COLO829 (cell line): ENCODE measurements around the gene GPRC6A.
"Not testable (repeated sequence)": the region's sequence is repeated elsewhere in the genome, so short reads cannot be mapped to it uniquely, and the experiment has no call there.

Experiments used
- DNase-seq: peaks from one replicate; pipeline ENCODE4 v3.0.0; 2012; ENCODE audit warnings: low spot score

The GPRC6A gene, protein sequence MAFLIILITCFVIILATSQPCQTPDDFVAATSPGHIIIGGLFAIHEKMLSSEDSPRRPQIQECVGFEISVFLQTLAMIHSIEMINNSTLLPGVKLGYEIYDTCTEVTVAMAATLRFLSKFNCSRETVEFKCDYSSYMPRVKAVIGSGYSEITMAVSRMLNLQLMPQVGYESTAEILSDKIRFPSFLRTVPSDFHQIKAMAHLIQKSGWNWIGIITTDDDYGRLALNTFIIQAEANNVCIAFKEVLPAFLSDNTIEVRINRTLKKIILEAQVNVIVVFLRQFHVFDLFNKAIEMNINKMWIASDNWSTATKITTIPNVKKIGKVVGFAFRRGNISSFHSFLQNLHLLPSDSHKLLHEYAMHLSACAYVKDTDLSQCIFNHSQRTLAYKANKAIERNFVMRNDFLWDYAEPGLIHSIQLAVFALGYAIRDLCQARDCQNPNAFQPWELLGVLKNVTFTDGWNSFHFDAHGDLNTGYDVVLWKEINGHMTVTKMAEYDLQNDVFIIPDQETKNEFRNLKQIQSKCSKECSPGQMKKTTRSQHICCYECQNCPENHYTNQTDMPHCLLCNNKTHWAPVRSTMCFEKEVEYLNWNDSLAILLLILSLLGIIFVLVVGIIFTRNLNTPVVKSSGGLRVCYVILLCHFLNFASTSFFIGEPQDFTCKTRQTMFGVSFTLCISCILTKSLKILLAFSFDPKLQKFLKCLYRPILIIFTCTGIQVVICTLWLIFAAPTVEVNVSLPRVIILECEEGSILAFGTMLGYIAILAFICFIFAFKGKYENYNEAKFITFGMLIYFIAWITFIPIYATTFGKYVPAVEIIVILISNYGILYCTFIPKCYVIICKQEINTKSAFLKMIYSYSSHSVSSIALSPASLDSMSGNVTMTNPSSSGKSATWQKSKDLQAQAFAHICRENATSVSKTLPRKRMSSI

DNA sequence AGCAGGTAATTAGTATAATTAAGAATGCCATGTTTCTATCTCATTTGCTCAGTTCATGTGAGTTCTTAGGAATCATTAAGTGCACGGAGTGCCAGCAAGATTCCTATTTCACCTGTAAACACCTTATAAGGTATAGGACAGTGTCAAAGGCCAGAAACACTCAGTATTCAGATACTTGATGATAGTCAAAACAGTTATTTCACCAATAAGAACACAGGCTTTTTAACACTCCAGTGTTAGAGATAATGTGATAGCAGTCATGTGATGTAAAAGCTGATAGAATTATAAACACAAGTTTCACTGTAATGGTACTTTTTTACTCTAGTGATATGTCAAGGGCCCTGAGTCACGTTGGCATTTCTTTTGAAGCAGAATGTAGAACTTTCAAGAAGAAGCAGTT lies at the start of gene GPRC6A:
GPRC6A (minus strand) TSS at position 101 of the 400 bp plus-strand sequence; CDS start at position 31, 70 bp downstream.
- DNase-seq: no peak

DNA sequence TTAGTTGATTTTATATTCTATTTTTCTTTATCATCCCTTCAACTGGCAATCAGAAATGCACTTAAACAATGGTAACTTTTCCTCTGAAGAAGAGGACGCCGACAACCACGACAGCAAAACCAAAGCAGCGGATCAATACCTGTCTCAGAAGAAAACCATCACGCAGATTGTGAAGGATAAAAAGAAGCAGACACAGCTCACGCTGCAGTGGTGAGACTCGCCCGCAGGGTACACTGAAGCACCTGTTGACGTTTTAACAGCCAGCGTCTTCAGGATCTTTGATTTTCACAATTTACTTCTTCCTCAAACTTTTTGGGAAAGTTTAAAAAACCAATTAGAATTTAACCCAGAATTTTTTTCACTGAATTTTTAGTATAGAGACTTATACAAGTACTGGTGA lies 48.9 kb upstream of the GPRC6A start:
- no peak for DNase-seq

DNA sequence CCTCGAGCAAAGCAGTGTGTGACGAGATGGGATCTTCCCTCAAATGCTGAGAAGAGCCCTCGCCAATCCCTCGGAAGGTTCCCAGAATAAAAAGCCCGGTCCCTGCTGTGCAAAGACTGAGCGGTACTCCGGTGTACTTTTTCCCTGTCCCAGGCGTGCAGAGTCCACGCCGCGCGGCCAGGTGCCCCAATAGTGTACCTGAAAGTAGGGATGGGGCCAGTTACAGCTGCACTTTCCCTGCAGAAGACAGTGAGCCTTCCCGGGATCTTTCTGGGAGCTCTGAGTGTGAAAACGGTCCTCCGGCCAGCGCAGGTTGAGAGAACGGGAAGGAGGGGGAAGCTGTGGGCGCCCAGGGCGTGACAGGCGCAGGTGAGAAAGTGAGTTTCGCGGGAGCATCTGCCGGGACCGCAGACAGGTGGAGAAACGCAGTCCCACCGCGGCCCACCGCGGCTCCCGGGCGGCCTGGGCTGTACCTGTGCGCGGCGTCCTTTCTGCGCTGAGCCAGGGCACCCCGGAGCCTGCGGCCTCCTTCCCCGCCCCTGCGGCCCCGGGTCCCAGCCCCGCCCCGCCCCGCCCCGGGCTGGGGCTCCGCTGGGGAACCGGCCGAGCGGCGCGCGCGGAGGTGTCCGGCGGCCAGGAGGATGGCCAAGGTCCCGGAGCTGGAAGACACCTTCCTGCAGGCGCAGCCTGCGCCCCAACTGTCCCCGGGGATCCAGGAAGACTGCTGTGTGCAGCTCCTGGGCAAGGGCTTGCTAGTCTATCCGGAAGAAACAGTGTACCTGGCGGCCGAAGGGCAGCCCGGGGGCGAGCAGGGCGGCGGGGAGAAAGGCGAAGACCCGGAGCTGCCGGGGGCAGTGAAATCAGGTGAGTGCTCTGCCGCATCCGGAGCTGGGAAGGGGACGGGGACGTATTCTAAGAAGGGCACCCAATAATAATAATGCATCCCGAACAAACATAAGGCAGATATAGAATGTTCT lies 48.0 kb upstream of the GPRC6A start, which contains the start of gene RFX6:
RFX6 (plus strand) TSS at position 608 of the 977 bp plus-strand sequence; CDS start at position 642, 34 bp downstream.
- DNase-seq: no peak

DNA sequence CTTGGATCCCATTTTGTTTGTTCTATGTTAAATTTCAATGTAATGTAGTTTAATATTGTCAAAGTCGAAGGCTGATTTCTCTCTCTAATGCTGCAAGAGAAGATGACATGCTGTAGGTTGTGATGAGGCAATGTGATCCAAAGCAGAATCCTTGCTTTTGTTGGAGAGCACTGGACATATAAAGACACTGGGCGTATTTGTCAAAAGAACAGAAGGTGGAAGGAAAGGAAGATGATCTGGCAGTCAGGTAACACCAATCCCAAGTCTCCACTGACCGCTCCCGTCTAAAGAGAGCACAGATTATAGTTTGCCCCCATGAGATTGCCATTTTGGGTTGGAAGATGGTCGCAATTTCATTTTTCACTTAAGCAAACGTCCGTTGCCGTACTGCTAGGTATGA lies 47.2 kb upstream of the GPRC6A start:
- no peak for DNase-seq

DNA sequence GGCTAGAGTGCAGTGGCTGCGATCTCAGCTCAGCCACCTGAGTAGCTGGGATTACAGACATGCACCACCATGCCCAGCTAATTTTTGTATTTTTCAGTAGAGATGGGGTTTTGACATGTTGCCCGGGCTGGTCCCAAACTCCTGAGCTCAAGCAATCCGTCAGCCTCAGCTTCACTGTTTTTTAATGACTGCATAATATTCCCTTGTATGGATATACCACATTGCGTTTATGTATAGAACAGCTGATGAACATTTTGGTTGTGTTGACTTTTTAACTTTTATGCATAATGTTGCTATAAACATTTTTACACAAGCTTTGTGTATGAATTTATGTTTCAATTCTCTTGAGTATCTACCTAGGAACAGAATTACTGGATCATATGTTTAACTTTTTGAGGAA lies 43.9 kb upstream of the GPRC6A start:
- no peak for DNase-seq

DNA sequence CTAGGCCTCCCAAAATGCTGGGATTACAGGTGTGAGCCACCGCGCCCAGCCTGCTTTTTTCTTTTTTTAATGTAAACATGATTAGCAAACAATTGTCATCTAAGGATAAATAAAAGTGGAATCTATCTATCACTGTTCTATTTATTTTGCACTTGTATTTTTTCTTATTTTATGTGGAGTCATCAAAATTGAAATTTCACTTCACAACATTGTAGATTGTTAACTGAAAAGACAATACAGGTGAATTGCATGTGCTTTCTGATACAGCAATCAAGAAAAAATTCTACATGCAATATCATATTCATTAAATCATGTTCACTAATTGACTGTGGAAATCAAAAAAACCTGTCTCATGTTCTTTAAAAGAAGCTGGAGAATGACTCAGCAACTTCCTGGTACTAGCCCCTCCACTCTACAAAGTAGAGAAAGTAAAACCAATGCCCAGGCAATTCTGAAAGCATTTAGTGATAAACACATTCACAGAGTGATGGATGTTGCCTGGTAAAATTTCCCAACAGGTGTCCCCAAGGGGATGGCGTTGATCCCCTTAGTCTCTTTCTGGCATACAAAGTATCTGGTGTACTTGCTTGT lies 37.5 kb upstream of the GPRC6A start:
- no peak for DNase-seq

DNA sequence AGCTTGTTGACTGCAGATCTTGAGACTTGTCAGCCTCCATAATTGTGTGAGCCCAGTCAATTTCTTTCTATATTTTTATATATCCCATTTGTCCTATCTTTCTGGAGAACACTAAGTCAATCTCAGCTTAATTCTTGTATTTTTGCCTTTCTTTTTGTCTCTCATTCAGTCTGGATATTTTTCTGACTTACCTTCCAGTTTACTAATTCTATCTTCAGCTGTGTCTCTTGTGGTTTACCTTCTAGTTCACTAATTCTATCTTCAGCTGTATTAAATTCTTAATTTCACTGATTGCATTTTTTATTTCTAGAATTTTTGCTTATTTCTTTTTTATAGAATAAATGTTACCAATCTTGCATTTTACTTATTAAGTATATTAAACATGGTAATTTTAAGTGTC lies 30.4 kb upstream of the GPRC6A start:
- DNase-seq: no peak

DNA sequence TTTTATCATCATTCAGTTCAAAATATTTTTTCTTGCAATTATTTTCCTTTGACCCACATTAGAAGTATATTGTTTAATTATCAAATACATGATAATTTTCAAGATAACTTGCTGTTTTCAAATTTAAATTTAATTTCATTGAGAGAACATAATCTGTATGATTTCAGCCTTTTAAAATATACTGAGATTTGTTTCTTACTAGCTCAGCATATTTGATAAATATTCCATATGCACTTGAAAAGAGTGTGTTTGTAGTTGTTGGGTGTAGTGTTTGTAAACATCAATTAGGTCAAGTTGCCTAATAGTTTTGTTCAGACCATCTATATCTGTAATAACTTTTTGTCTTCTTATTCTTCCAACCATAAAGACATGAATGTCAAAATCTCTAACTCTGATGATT lies 29.2 kb upstream of the GPRC6A start:
- no peak for DNase-seq

DNA sequence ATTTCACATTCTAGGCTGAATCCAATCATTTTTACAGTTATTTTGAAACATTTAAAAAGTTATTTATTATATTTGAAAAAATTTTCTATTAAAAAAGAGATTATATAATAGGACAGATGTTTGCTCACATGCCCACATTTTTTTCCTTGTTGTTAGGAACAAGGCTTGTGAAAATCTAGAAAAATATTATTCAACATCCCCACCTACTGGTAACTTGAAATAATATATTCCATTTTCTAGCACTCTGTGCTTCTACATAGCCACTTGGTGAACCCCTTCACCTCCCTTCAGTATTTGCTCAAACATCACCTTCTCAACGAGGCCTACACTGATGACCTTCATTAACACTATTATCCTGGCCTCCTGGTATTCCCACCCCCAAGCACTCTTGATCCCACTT lies 18.3 kb upstream of the GPRC6A start:
- DNase-seq: peak; percentile 28

DNA sequence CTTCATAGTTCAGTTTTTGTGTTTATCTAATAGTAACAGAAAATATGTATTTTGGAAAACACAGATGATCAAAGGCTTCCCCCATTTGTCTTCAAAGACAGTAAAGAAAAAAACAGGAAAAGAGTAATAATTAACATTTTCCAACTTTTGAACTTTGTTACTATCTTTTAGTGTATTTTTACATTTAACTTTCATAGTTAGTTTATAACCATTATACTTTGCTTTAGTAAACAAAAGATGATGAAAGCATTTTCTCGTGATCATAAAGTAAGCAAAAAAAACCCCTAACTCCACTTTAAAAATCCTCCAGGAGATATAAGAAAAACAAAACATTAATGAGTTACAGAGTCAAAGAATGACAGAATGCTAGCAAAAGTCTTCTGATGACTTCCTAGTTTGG lies 13.6 kb upstream of the GPRC6A start:
- DNase-seq: no peak

DNA sequence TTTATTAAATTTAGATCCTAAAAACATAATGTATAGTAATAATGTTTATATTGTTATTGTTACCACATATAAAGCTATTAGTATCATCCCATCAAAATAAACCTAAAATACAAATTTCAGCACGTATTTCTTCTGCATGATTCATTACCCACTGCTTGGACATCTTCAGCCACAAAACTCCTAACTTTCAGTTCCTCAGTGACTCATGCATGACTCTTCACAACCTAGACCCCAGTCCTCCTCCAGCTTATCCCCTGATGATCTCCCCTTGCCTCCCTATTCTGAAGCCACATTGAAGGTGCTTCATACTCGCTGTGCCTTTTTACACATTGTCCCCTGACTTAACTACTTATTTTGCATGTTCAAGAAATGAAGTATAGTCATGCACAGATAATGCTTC lies 11.2 kb upstream of the GPRC6A start:
- DNase-seq: no peak

DNA sequence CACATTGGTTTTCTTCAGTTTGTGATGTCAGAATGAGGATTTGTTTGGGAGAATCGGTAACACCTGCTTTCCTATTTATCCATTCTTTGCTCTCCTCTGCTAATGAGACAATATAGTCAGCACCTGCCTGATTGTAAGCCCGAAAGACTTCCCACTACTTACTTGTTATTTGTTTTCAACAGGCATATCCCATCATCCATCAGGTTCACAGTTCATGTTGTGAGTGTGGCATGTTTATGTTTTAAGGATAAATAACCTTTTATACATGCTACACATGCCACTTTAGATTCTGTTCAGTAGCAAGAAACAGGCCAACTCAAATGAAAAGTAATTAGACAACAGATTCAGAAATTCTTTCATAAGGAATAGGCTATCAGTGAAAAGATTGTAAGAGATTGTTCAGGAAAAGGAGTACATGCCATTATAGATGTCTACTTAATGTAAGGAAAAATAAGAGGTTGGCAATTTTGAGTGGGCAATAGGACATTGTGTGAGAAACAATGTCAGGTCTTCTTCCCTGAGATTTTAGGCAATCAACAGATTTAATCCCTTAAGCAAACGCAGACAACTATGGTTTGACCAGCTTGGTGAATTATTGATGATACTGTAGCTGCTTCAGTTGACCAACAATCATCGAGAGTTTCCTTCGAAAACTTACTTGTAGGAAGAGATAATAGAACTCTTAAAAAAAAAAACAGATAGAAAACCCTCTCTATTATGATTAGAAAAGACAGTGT lies 7.9 kb upstream of the GPRC6A start:
- no peak for DNase-seq

DNA sequence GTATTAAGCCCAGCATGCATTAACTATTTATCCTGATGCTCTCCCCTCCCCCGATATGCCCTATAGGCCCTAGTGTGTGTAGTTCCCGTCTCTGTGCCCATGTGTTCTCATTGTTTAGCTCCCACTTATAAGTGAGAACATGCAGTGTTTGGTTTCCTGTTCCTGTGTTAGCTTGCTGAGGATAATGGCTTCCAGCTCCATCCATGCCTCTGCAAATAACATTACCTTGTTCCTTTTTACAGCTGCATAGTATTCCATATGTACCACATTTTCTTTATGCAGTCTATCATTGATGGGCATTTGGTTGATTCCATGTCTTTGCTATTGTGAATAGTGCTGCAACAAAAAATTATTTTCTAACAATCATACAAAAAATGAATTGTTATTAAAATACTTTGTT lies 5.6 kb upstream of the GPRC6A start:
- not testable (repeated sequence) for DNase-seq

DNA sequence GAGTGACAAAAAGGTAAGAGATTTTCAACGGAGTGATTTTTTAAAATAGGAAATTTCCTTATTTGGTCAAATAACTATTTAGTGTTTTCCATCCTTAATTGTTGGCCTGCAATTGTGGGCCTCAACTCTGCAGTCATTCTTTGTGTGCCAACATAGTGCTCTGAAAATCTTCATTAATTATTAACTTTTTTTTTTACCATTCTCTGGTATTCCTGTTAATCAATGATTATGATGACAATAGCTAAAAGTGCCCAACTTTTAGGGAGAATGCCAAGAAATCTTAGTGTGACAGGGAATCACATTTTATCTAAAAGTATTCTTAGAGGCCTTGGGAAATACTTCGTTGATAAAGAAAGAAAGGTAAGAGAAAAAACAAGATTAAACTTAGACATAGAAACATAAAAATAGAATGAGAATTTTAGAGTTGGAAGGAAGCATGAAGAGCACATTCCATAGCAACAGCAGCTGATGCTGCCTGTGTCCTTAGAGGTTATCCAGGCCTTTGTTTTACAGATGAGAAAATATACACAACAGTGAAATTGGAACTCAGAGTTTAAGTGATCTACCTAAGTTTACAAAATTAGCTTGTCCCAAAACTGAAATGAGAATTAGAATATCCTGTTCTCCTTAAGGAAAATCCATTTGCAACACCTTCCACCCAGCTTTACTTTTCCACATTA lies 1.2 kb downstream of the GPRC6A start:
- DNase-seq: no peak

DNA sequence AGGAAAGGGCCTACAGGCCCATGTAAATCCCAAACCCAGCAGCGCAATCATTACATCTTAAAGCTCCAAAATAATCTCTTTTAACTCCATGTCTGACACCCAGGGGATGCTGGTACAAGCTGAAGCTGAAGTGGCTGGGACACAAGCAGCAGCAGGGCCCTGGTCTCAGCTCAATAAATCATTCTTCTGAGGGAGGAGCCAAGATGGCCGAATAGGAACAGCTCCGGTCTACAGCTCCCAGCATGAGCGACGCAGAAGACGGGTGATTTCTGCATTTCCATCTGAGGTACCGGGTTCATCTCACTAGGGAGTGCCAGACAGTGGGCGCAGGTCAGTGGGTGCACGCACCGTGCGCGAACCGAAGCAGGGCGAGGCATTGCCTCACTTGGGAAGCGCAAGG lies 12.5 kb downstream of the GPRC6A start:
- not testable (repeated sequence) for DNase-seq

DNA sequence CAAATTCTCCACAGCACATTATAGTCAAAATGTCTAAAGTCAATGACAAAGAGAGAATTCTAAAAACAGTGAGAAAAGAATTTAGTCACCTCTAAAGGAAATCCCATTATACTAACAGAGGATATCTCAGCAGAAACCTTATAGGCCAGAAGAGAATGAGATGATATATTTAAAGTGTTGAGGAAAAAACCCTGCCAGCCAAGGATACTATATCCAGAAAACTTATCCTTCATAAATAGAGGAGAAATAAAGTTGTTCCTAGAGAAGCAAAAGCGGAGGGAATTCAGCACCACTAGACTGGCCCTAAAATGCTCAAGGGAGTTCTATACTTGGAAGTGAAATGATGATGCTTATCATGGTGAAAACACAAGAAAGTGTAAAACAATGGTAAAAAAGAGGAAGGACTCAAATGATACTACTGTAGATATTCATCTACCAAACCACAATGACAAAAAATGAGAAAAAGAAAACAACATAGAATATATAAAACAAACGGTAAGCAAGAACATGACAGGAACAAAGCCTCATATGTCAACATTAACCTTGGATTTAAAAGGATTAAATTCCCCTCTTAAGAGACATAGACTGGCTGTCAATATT lies 16.7 kb downstream of the GPRC6A start:
- no peak for DNase-seq

DNA sequence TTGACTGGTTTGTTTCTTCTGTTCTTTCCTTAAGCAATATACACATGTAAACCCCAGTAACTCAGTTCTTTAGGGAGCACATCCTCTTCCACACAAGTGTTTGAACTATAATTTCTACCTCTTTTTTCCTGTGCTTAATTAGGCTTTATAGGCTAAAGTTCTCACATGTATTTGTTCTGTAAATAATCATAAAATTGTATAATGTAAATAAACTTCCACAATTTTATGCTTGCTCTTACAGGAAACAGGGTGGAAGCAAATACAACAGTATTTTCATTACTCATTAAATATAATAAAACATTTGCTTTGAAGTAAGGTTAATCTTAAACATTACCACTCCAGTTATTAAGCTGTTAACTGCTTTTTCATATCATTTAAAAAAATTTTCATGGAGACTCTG lies 26.9 kb downstream of the GPRC6A start:
- no peak for DNase-seq

DNA sequence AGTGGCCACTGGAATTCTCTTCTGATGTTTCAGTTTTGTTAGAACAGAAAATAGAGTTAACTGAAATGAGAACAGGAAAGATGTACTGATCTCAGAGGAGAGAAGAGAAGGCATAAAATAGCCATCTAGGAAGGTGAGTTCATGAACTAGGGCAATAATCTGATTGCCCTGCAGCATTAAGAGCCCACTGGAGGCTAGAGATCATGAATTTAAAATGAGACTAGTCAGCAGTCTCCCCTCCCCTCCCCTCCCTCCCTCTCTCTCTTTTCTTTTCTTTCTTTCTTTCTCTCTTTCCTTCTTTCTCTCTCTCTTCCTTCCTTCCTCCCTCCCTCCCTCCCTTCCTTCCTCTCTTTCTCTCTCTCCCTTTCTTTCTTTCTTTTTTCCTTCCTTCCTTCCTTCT lies 28.9 kb downstream of the GPRC6A start:
- no peak for DNase-seq

DNA sequence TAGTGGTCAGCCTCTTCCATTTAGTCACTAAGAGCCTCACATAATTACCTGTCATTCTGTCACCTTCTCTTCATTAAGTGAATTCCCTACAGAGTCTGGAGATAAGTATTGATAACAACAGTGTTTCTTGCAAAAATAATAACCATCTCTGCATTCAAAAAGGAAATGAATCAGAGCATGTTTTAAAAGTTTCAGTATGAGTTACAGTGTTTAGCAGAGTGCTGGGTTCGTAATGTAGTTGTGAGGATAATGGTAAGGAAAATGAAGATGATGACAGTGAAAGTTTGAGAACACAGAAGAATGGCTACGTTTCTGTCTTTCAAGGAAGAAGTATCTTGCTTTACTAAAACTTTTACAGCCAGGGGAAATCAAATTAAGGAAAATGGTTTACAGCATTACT lies 31.3 kb downstream of the GPRC6A start:
- no peak for DNase-seq

DNA sequence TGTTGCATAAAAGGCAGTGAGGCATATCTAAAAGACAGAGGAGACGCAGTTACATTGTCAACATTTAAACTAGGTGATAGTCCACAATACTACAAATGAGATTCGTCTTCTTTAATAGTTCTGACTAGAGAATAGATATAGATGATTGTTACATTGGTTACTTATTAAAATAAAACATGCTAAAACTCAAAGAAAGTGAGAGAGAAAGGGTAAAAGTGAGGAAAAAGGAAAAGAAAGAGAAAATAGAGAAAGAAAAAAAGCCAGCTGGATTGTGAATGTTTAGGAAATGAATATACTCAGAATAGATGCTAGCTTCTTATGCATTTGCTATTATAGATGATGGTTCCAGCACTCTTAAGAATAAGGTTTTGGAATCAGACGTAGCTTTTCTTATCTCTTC lies 35.7 kb downstream of the GPRC6A start:
- no peak for DNase-seq
